Measurements from ENCODE around the gene ABI3BP.

The ABI3BP gene

GRCh38 chr3:100993309-100993708 lies at the start of gene ABI3BP:
Gene ABI3BP, minus strand, starts transcription at chr3:100993421. Its CDS starts 37 bp downstream, at chr3:100993384.
- peak; percentile 59 for DNase-seq (ENCODE audit: extremely low read depth, low read depth)

GRCh38 chr3:101039285-101039684 lies 46.1 kb upstream of the ABI3BP start:
- TF ChIP-seq CTCF (IDR thresholded peaks at IDR 0.05; ENCODE audit: low read depth, low read length): no peak
- DNase-seq (ENCODE audit: extremely low read depth, low read depth): no peak

More at GRCh38 chr3:100993309-100993708, at the start of gene ABI3BP:
- TF ChIP-seq CTCF (IDR thresholded peaks at IDR 0.05; ENCODE audit: low read depth, low read length): no peak

- no peak for DNase-seq (ENCODE audit: extremely low read depth, low read depth)
- no peak for TF ChIP-seq CTCF (IDR thresholded peaks at IDR 0.05; ENCODE audit: low read depth, low read length)
These were observed 45.7 kb upstream of the ABI3BP start for GRCh38 chr3:101038880-101039279.

GRCh38 chr3:101038393-101038792 lies 45.2 kb upstream of the ABI3BP start:
- DNase-seq (ENCODE audit: extremely low read depth, low read depth): no peak
- no peak for TF ChIP-seq CTCF (IDR thresholded peaks at IDR 0.05; ENCODE audit: low read depth, low read length)

- DNase-seq (ENCODE audit: extremely low read depth, low read depth): no peak
- TF ChIP-seq CTCF (IDR thresholded peaks at IDR 0.05; ENCODE audit: low read depth, low read length): no peak
These were observed 44.4 kb upstream of the ABI3BP start for GRCh38 chr3:101037613-101038012.

GRCh38 chr3:101036676-101037075 lies 43.5 kb upstream of the ABI3BP start:
- TF ChIP-seq CTCF (IDR thresholded peaks at IDR 0.05; ENCODE audit: low read depth, low read length): no peak
- DNase-seq (ENCODE audit: extremely low read depth, low read depth): no peak

- no peak for TF ChIP-seq CTCF (IDR thresholded peaks at IDR 0.05; ENCODE audit: low read depth, low read length)
These were observed 43.0 kb upstream of the ABI3BP start for GRCh38 chr3:101036213-101036618.

More at GRCh38 chr3:101036213-101036618, 43.0 kb upstream of the ABI3BP start:
- peak; percentile 75 for DNase-seq (ENCODE audit: extremely low read depth, low read depth)
